ENCODE measurements around the gene PMAIP1. TPM values are rescaled to one million over a fixed set of nuclear protein-coding genes. Genes with fewer than 3 reads are reported as not detected.
A peak's percentile ranks its signal among the peaks of the same experiment; 100 is the strongest.
"Not testable (repeated sequence)": the region's sequence is repeated elsewhere in the genome, so short reads cannot be mapped to it uniquely, and the experiment has no call there.

Gene PMAIP1
- total RNA-seq, 1 experiment from 2014 or later, result 87.1 TPM

DNA sequence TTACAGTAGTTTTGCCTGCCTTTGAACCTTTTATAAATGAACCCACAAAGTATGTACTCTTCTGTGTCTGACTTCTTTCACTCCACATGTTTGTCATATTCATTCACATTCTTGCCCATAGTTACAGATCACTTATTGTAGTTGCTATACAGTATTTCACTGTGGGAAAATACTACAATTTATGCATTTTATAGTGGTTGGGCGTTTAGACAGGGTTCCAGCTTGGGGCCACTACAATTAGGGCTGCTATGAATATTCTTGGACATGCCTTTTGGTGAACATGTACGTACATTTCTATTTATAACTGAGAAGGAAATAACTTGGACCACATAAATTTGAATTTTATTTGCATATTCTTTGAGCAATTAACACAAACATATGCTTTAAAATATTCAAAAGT is 15.4 kb upstream of the PMAIP1 start:
- DNase-seq (ENCODE audit: low read depth), result no peak

DNA sequence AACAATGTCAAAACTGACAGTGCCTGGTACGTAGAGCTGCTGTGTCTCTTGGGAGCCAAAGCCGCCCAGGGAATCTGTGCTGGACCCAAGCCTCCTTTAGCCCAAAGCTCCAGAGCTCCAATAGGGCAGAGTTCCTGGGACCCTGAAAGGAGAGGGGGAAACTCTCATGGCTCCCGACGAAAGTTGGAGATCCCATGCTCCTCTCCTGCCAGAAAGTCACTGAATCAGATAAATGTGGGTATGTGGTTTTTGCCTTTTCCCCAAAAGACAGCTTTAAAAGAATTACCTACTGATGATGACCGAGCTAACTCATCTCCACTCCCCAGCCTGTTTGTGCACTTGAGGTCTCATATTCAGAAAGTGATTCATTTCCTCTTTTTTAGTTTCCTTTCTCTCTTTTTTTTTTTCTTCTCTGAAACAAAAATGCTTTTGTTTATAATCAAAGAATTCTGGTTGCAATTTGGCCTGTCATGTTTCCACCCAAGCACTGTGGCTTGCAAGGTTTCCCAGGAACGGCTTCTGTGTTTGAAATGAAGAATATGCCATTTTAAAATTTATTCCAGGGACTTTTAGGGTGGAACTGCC is 14.1 kb upstream of the PMAIP1 start:
- peak; percentile 95 for DNase-seq (ENCODE audit: low read depth)

DNA sequence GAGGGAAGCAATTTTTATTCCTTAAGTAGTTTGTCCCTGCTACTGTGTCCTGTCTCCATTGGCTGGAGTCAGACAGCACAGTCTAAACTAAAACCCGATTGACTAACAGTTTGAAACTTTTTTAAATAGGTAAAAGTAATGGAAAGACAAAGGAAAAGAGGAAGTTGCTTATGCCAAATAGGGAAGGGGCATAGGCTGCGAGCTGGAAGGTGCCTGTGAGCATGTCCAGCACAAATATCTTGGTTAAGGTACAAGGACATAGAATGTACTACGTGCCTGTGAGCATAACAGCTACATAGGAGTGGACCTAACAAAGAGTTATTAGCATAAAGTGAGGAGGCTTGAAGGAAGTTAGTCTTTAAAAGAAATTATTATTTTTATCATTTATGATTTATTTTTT is 13.4 kb upstream of the PMAIP1 start:
- DNase-seq (ENCODE audit: low read depth), result not testable (repeated sequence)

DNA sequence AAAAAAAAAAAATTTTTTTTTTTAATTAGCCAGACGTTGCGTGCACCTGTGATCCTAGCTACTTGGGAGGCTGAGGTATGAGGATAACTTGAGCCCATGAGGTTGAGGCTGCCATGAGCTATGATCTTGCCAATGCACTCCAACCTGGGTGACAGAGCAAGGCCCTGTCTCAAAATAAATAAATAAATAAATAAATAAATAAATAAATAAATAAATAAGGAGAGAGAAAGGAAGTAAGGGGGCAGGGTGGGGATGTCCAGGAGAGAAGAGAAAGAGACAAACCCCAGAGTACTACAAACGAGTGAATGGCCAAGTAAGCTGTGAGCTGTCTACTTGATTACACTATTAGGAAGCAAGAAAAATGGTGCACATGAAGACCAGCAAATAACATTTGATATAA is 7.7 kb upstream of the PMAIP1 start:
- no peak for DNase-seq (ENCODE audit: low read depth)

DNA sequence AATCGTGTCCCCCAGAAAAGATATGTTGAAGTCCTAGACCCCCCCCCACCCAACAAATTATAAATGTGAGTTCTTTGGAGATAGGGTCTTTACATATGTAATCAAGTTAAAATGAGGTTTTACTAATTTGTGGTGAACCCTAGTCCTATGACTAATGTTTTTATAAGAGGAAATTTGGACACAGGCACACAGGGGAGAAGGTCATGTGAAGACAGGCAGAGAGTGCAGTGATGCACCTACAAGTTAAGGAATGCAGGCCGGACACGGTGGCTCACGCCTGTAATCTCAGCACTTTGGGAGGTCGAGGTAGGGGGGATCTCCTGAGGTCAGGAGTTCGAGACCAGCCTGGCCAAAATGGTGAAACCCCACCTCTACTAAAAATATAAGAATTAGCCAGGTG is 5.8 kb upstream of the PMAIP1 start:
- peak; percentile 66 for DNase-seq (ENCODE audit: low read depth)

DNA sequence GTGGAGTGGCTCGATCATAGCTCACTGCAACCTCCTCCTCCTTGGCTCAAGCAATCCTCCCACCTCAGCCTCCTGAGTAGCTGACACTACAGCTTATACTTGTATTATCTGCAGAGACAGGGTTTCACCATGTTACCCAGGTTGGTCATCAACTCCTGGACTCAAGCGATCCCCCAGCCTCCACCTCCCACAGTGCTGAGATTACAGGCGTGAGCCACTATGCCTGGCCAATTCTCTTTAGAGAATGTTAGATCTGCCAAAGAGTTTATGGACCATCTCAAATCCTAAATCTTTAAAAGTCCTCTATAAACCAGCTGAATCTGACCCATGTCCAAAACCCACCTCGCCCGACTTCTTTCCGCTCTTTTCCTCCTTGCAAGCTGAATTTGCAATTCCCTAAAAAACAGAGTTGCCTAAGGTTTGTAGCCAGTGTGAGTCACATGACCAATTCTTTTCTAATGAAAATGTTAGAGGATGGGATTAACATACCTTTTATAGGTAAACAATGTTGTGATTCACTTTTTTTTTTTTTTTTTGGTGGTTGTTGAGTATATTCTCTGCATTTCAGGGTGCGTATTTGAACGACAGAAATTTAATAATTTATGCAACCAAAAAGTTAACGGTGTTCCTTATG is 2.4 kb upstream of the PMAIP1 start:
- no peak for DNase-seq (ENCODE audit: low read depth)

DNA sequence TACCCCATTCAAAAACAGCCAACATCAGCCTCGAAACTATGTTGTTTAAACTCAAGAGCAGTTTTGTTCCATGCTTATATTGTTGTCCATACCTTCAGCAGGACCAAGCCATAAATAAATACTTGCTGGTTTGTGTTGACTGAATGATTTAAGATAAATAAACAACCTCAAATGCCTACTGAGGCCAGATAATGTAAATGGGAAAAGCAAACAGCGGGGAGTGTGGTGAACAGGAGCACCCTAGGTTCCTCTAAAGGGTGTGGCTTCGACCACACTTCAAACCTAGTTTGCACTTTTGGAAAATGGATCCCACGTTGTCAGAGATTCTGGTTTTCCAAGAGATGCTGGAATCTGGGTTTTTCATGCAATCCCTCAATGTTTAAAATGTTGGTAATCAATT is 1.7 kb upstream of the PMAIP1 start:
- no peak for DNase-seq (ENCODE audit: low read depth)

DNA sequence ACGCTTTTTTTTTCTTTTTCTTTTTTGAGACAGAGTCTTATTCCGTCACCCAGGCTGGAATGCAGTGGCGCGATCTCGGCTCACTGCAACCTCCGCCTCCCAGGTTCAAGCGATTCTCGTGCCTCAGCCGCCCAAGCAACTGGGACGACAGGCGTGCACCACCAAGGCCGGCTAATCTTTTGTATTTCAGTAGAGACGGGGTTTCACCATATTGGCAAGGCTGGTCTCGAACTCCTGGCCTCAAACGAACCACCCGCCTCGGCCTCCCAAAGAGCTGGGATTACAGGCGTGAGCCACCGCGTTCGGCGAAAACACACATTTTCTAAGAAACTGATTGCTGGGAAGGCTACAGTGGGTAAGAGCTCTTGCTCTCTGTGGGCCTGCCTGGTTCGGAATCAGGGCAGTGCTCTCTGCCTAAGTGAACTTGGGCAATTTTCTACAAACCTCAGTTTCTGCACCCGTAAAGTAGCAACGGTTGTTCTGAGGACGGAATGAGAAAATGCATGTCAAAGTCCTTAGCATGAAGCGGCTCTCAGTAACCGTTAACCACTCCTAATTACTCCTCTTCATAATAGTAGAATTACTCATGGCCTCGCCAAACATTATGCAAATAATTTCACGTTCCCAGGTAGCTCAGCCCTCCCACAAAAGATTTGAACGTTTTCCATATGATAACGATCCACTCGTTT is 1.0 kb upstream of the PMAIP1 start:
- DNase-seq (ENCODE audit: low read depth), result no peak

DNA sequence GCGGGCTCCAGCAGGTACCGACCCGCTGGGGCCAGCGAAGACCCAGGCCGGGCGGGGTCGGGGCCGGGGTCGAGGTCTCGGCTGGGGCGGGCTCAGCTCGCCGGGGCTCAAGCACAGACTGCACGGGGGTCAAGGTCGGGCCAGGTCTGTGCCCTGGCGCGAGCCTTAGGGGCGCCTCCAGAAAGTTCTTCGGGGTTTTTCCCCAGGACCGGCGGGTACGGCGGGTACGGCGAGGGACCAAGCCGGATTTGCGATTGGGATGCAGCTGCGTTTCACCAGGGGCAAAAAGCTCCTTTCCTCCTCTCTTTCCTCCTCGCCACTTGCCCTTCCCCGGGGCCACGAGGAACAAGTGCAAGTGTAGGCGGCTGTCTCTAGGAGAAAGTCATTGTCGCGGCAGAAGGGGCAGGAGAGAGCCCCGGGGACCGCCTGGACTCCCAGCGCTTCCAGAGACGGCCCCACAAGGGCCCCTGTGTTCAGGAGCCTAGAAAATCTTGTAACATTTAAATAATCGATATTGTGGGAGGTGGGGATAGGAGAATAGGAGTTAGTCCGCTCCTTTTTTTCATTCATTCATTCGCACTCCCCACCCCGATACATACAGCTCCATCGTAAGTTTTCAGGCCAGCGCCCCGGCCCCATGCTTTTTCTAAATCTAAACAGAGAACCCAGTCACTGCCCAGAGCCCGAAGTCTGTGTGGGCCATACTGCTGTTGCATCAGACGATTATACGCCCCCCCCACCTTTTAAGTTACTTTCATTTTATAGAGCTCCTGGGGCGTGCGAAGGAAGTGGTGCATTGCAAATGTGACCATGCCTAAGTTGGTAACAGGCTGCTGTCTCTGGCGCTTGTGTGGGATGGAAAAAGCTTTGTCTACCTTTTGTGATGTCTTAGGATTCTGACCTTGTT is 679 bp downstream of the PMAIP1 start:
- peak; percentile 87 for DNase-seq (ENCODE audit: low read depth)

DNA sequence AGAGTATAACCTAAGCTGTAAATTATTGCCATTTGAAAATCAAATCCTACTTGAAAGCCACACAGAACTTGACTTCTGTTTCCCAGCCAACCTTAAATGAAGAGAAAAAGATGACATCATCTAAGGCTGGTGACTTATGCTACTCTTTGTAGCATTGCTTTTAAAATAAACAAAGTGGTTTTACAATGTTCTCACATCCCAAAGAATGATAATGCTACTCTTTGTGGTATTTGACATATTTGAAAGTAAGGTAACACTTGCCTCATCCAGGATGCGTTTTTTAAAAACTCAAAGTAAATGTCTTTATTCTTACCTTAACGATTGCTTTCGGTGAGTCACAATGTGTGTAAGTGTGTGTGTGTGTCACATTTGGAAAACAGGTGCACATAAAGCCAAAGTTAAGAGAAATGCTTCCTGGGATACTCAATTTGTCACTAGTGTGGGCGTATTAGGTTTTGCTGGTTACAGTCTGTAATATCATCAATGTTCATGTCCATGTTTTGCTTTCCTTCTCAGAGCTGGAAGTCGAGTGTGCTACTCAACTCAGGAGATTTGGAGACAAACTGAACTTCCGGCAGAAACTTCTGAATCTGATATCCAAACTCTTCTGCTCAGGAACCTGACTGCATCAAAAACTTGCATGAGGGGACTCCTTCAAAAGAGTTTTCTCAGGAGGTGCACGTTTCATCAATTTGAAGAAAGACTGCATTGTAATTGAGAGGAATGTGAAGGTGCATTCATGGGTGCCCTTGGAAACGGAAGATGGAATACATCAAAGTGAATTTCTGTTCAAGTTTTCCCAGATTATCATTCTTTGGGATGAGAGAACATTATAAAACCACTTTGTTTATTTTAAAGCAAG is 2.6 kb downstream of the PMAIP1 start:
- DNase-seq (ENCODE audit: low read depth), result peak; percentile 91

DNA sequence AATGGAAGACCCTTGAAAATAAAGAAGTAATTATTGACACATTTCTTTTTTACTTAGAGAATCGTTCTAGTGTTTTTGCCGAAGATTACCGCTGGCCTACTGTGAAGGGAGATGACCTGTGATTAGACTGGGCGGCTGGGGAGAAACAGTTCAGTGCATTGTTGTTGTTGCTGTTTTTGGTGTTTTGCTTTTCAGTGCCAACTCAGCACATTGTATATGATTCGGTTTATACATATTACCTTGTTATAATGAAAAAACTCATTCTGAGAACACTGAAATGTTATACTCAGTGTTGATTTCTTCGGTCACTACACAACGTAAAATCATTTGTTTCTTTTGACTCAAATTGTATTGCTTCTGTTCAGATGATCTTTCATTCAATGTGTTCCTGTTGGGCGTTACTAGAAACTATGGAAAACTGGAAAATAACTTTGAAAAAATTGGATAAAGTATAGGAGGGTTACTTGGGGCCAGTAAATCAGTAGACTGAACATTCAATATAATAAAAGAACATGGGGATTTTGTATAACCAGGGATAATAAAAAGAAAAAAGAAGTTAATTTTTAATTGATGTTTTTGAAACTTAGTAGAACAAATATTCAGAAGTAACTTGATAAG is 3.3 kb downstream of the PMAIP1 start:
- DNase-seq (ENCODE audit: low read depth), result no peak

DNA sequence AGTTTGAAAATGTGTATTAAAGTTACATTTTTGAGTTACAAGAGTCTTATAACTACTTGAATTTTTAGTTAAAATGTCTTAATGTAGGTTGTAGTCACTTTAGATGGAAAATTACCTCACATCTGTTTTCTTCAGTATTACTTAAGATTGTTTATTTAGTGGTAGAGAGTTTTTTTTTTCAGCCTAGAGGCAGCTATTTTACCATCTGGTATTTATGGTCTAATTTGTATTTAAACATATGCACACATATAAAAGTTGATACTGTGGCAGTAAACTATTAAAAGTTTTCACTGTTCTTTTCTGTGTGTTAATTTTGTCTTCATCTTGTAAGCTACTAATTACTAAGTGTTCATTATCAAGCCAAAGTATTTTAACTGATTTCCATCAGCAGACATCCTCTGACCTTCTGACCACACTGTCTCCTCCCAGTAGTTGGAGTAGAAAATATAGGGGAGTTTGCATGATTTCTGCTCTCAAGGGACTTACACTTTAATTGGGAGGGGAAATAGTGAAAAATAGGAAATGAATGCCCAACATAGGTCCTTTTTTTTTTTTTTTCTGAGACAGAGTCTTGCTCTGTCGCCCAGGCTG is 4.3 kb downstream of the PMAIP1 start:
- peak; percentile 58 for DNase-seq (ENCODE audit: low read depth)

DNA sequence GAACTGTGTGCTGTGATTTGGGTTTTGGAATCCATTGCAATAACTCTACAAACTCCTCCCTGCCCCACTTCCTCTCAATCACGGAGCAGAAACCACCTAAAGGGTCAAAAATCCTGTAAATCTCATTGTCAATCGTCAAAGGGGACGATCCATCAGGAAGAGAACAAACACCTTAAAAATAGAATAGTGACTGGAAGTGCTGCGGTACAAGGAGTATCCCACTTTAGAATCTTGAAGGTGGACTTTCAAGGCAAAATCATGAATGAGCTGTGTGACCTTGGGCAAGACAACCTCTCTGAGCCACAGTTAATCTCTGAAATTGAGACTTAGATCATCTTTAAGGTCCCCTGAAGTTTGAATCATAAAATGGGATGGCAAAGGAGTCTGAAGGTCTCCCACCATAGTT is 5.9 kb downstream of the PMAIP1 start:
- DNase-seq (ENCODE audit: low read depth), result no peak

DNA sequence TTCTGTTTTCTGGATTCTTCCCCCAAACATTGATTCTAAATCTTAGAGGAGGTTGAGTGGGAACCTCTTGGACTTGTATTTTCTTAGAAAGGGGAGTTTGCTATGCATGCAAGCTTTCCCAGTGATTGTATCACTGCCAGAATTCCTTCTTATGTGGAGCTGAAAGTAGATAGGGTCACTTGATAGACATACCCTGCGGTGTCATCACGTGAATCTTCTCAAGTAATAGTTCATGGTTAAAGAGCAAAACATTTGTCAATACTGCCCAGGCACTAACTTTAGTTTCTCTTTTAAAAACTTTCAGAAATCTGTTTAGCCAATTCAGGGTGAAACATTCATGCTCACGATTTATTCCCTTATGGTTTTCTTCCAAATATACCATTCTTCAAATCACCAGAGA is 6.4 kb downstream of the PMAIP1 start:
- DNase-seq (ENCODE audit: low read depth), result no peak

DNA sequence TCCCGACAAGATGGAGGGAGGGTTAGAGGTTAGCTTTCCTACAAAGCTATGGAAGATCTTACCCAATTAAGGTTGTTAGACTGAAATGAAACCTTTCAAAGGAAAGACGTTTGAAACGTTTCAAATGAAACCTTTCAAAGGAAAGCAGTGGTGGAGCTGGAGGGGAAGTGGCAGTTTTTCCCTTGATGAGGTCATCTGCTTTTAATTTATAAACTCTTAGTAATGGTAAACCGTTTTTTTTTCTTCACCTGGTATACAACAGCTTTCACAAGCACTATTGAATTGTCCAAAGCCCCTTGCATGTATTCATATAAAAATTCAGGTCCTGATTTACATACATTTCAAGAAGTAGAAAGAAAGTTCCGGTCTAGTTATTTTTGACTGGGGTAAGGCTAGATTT is 7.4 kb downstream of the PMAIP1 start:
- DNase-seq (ENCODE audit: low read depth), result peak; percentile 76

DNA sequence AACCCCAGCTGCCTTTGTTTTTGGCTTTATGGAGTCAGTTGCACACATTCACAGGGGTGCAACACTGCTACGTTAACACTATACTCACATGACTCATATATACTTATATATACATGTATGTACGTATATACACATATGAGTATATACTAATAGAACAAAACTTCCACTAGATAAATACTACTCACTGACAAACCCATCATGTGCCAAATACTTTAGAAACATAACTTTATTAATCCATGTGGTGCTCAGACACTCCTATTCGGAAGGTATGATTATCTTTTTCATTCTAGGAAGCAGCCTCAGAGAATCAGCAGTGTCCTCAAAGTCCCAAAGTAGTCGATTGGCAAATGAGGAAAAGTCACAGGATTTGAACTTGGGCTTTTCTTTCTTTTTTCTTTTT is 7.9 kb downstream of the PMAIP1 start:
- DNase-seq (ENCODE audit: low read depth), result no peak

DNA sequence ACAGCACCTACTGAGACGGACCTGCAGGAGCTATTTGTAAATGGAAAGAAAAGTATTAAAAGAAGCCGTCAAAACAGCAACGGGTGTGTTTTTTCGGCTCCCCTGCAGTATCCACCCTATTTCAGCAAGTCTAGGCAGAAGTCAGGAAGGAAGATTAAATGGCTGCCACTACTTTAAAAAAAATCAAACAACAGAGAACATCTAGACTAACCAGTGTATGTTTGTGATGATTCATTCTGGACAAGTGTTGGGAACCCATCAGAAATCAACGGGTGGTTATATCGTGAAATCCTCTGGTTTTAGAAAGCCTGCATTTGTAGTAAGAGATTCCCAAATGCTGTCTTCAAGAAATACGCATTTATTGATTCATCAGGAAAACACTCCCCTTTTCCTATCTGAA is 9.0 kb downstream of the PMAIP1 start:
- DNase-seq (ENCODE audit: low read depth), result peak; percentile 91

DNA sequence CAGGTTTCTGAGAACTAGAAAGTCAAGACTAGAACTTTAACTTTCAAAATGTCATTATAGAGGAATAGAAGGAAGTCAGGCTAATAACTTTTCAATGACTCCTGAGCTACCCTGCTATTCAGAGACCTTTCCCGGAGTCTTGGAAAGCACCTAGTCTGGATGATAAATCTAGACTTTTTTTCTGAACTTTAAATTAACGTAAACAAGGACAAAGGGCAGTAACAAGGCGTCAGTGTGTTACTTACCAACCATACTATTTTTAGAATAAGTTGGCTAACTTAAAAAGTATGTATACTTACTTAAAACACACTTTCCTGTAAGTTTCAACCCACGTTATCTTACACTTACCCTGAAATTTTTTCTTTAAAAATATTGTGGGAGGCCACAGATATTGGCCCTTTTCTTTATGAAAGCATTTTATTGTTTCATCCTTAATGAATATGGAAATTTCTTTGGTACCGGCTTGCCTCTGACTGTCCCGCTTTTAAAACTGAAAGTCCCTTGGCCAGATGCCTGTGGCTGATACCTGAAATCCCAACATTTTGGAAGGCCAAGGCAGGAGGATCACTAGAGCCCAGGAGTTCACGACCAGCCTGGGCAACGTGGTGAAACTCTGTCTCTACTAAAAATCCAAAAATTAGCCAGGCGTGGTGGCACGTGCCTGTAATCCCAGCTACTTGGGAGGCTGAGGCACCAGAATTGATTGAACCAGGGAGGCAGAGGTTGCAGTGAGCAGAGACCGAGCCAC is 9.7 kb downstream of the PMAIP1 start:
- DNase-seq (ENCODE audit: low read depth), result peak; percentile 46

DNA sequence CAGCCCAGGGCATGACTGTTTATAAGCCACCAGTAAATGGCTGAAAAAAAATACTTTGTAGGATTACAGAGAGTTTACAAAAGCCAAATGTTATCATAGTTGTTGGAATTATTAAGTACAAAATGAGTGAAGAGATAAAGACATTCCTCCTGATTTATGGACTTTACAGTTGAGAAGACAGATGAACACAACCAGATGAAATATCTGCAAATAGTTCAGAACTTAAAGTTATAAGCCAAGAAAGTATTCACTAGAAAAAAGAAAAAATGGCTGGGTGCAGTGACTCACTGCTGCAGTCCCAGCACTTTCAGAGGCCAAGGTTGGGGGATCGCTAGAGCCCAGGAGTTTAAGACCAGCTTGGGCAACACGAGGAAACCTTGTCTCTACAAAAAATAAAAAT is 11.2 kb downstream of the PMAIP1 start:
- peak; percentile 77 for DNase-seq (ENCODE audit: low read depth)

DNA sequence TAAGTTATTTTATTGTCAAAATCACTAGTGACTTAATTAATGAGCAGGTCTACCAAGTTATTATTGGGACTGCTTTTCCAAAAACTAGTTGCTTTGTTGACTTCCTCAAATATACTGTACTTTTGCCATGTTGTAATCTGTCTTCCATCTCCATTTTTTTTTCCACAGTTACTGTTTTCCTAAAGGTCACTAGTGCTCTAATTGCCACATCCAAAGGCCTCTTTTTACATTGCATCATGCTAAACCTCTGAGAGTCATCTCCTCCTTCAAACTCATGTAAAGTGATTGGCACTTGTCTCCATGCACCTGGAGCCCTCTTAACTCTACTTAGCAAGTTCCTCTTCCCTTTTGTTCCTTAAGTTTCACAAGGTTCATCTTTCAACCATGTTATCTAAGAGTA is 11.8 kb downstream of the PMAIP1 start:
- no peak for DNase-seq (ENCODE audit: low read depth)
